Measurements from ENCODE around the gene WDR91. TPM values are rescaled to one million over a fixed set of nuclear protein-coding genes. Genes with fewer than 3 reads are reported as not detected.
"Not testable (repeated sequence)": the region's sequence is repeated elsewhere in the genome, so short reads cannot be mapped to it uniquely, and the experiment has no call there.

The WDR91 gene
- total RNA-seq, 1 donor from 2014 or later, result 13.6 TPM

- DNase-seq, result no peak
Observed at GRCh38 chr7:135179321-135179925, 31.9 kb downstream of the WDR91 start.

GRCh38 chr7:135178364-135178763 lies 33.0 kb downstream of the WDR91 start:
- DNase-seq, result no peak

GRCh38 chr7:135177028-135177696 lies 34.2 kb downstream of the WDR91 start:
- DNase-seq, result no peak

GRCh38 chr7:135175931-135176330 lies 35.4 kb downstream of the WDR91 start:
- DNase-seq, result no peak

GRCh38 chr7:135174941-135175340 lies 36.4 kb downstream of the WDR91 start:
- no peak for DNase-seq

GRCh38 chr7:135173916-135174315 lies 37.4 kb downstream of the WDR91 start:
- not testable (repeated sequence) for DNase-seq

- peak; percentile 38 for DNase-seq
Observed at GRCh38 chr7:135171581-135172291, 39.6 kb downstream of the WDR91 start.

- not testable (repeated sequence) for DNase-seq
Observed at GRCh38 chr7:135170998-135171481, 40.3 kb downstream of the WDR91 start.

GRCh38 chr7:135170274-135170997 lies 40.9 kb downstream of the WDR91 start, which contains the start of gene CYREN:
CYREN (minus strand) TSS chr7:135170707; CDS start chr7:135168922, 1,785 bp downstream.
- DNase-seq, result peak; percentile 90

GRCh38 chr7:135169964-135170273 lies 41.4 kb downstream of the WDR91 start:
- no peak for DNase-seq

- DNase-seq, result no peak
Observed at GRCh38 chr7:135169141-135169963, 42.0 kb downstream of the WDR91 start.

GRCh38 chr7:135168489-135169140 lies 42.7 kb downstream of the WDR91 start:
- DNase-seq, result no peak

GRCh38 chr7:135168001-135168400 lies 43.3 kb downstream of the WDR91 start:
- no peak for DNase-seq

GRCh38 chr7:135167365-135167917 lies 43.9 kb downstream of the WDR91 start:
- no peak for DNase-seq

GRCh38 chr7:135166338-135166990 lies 44.9 kb downstream of the WDR91 start:
- DNase-seq, result no peak

GRCh38 chr7:135165862-135166261 lies 45.5 kb downstream of the WDR91 start:
- no peak for DNase-seq

GRCh38 chr7:135164357-135165061 lies 46.8 kb downstream of the WDR91 start:
- no peak for DNase-seq

- DNase-seq, result no peak
Observed at GRCh38 chr7:135162382-135163001, 48.8 kb downstream of the WDR91 start.

- DNase-seq, result no peak
Observed at GRCh38 chr7:135161669-135162068, 49.7 kb downstream of the WDR91 start.

Data from occipital lobe (tissue), 2 donors.